ENCODE measurements around the gene KCNK2.

KCNK2 gene

GRCh38 chr1:215228193-215228592, 145.7 kb downstream of the KCNK2 start:
- no peak for TF ChIP-seq CTCF (IDR thresholded peaks at IDR 0.05)

DNA sequence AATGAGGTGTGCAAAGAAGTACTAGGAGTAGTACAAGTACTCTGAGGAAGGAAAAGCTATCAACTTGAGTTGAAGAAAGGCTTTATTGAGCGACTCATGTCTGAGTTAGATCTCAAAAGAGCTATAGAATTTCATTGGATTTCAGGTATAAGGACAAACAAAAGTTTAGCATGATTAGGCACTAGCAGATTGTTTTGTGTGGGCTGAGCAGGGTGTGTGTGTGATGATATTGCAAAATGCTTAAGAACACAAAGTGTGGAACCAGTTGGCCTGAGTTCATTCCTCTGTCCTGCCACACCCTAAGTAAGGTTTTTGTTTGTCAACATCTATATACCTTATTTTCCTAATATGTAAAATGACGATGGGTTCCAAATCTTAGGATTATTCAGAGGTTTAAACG, 158.9 kb downstream of the KCNK2 start:
- TF ChIP-seq CTCF (IDR thresholded peaks at IDR 0.05): no peak

DNA sequence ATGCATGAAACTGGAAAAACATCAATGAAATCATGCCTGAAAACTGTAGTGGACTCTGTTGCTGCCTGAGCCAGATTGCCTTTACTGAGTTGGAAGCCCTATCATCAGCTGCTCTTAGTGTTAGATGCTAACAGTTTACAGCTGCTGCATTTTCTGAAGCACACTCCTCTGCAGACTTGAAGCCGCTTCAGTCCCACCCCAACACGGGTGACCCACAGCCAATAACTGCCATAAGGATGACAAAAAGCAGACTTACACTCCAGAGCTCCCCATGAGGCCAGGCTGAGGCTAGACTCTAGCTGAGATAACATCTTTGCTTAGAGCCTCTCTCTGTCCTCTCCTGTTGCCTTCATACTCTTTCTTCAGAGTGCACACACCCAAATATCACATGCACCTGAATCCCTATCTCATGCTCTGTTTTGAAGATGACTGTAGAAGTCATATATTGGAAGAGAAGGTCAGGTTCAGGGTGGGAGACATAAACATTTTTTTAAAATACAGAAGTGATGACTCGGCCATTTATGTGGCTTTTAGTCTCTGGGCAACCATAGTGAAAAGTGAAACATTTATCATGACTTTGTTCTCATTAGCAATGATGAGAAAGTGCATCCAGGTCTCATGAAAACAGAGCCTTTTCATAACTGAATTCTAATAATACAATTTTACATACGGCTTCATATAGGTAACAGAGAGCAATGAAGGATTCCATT, 161.0 kb downstream of the KCNK2 start:
- no peak for TF ChIP-seq CTCF (IDR thresholded peaks at IDR 0.05)

GRCh38 chr1:215250913-215251312, 168.4 kb downstream of the KCNK2 start:
- TF ChIP-seq CTCF (IDR thresholded peaks at IDR 0.05): no peak

DNA sequence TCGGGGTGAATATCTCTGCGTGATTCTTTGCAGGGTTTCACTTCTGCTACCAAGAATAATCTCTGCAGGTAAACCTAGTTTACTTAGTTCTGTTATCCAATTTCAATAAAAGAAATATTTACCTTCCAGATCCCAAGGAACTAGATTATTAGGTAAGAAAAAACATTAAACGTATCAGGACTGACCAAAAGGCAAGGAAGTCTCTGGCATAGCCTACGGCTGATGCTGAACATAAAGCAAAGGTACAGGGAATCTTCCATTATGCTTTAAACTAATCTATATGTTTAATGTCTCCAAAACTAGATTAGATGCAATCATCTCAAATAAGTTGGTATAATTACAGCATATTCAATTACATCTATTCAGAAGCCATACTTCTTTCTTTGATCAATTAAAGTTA, 168.9 kb downstream of the KCNK2 start:
- TF ChIP-seq CTCF (IDR thresholded peaks at IDR 0.05): no peak

- no peak for TF ChIP-seq CTCF (IDR thresholded peaks at IDR 0.05)
Observed at GRCh38 chr1:215252164-215252563, 169.6 kb downstream of the KCNK2 start.

DNA sequence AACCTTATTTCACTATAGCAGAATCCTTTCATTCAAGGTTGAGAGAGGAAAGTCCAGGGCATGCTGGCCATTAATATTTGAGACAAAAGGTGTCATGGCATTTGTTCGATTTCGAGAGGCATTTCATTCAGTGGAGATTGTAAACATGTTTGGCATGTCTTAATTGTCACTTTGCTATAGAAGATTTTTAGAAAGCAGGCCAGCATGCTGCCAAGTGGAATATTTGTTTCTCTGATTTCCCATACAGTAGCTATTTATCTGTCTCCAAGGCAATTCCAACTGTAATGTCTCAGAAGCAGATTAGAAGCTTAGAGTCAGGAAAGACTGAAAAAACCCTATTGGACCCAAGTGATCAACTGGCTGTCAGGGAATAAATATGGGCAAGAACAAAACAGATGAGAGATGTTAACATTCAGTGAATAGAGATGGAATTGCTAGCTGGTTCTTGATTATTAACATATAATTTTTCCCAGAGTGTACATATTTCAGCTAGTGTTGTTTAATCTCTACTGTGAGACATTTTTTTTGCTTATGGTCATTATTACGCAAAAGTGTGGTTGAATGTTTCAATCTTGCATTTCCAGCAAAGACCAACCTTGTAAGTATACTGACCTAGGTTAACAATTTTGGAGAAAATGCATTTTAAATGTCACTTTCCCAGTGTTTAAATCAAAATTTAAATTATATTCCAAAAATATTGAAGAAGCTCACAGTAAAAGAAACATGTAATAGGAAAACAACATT, 174.6 kb downstream of the KCNK2 start:
- TF ChIP-seq CTCF (IDR thresholded peaks at IDR 0.05): no peak

Measured in LNCAP (cell line).